ENCODE results near the gene HIVEP3. TPM values are rescaled to one million over a fixed set of nuclear protein-coding genes. Genes with fewer than 3 reads are reported as not detected.

HIVEP3 gene
- total RNA-seq, 1 donor from 2014 or later = 0.37 TPM

GRCh38 chr1:41882068-41882477 lies 36.6 kb downstream of the HIVEP3 start:
- Histone ChIP-seq H3K27me3 (no peaks in the 10 kb centered on the region), H3F3A (ENCODE audit: low read depth) (peaks cover 2% of the 10 kb centered on the region), H3K9me3 (ENCODE audit: low read depth) (no peaks in the 10 kb centered on the region), H2AFZ (replicated peaks) (no peak overlapping the region), H3K27ac (no peak overlapping the region), H3K4me1 (peaks cover 8% of the 10 kb centered on the region), H4K20me1 (ENCODE audit: low read depth) (no peaks in the 10 kb centered on the region), H3K4me2 (no peak overlapping the region), H3K9ac (no peak overlapping the region), H3K79me2 (ENCODE audit: low read depth) (no peaks in the 10 kb centered on the region), H3K36me3 (no peaks in the 10 kb centered on the region), H3K4me3 (no peak overlapping the region)
- TF ChIP-seq CTCF (IDR thresholded peaks at IDR 0.05) (no peak), EZH2 (IDR thresholded peaks at IDR 0.05) (no peak), EZH2phosphoT487 (IDR thresholded peaks at IDR 0.05) (no peak)
- H3K27ac Mint-ChIP-seq = no peak overlapping the region
- H3K4me3 Mint-ChIP-seq = no peak overlapping the region
- no peaks in the 10 kb centered on the region for H3K9me3 Mint-ChIP-seq
- peaks cover 5% of the 10 kb centered on the region for H3K27me3 Mint-ChIP-seq (ENCODE audit: insufficient read depth, low read depth)
- H3K4me1 Mint-ChIP-seq = peaks cover 24% of the 10 kb centered on the region
- no peaks in the 10 kb centered on the region for H3K36me3 Mint-ChIP-seq
- DNase-seq (ENCODE audit: low spot score) = no peak

- Mint-ChIP-seq H3K36me3 (no peaks in the 10 kb centered on the region), H3K27me3 (ENCODE audit: insufficient read depth, low read depth) (peaks cover 5% of the 10 kb centered on the region), H3K4me1 (peaks cover 31% of the 10 kb centered on the region), H3K4me3 (no peak overlapping the region), H3K27ac (no peak overlapping the region), H3K9me3 (no peaks in the 10 kb centered on the region)
- no peak overlapping the region for H3K4me2 ChIP-seq
- H3K4me3 ChIP-seq = no peak overlapping the region
- no peaks in the 10 kb centered on the region for H3K9me3 ChIP-seq (ENCODE audit: low read depth)
- H2AFZ ChIP-seq (replicated peaks) = no peak overlapping the region
- peaks cover 13% of the 10 kb centered on the region for H3K4me1 ChIP-seq
- H3F3A ChIP-seq (ENCODE audit: low read depth) = peaks cover 3% of the 10 kb centered on the region
- H4K20me1 ChIP-seq (ENCODE audit: low read depth) = no peaks in the 10 kb centered on the region
- DNase-seq (ENCODE audit: low spot score) = no peak
- TF ChIP-seq EZH2phosphoT487 (IDR thresholded peaks at IDR 0.05) (no peak), EZH2 (IDR thresholded peaks at IDR 0.05) (no peak), CTCF (IDR thresholded peaks at IDR 0.05) (no peak)
- H3K27ac ChIP-seq = no peak overlapping the region
- H3K27me3 ChIP-seq = no peaks in the 10 kb centered on the region
- no peaks in the 10 kb centered on the region for H3K79me2 ChIP-seq (ENCODE audit: low read depth)
- H3K36me3 ChIP-seq = no peaks in the 10 kb centered on the region
- H3K9ac ChIP-seq = no peak overlapping the region
These were observed 37.5 kb downstream of the HIVEP3 start for GRCh38 chr1:41880950-41881885.

- Histone ChIP-seq H3F3A (ENCODE audit: low read depth) (peaks cover 5% of the 10 kb centered on the region), H3K4me2 (no peak overlapping the region), H2AFZ (replicated peaks) (no peak overlapping the region), H3K9ac (no peak overlapping the region), H3K79me2 (ENCODE audit: low read depth) (no peaks in the 10 kb centered on the region), H3K27me3 (no peaks in the 10 kb centered on the region), H3K9me3 (ENCODE audit: low read depth) (no peaks in the 10 kb centered on the region), H4K20me1 (ENCODE audit: low read depth) (no peaks in the 10 kb centered on the region), H3K36me3 (no peaks in the 10 kb centered on the region), H3K27ac (no peak overlapping the region), H3K4me3 (no peak overlapping the region), H3K4me1 (peaks cover 16% of the 10 kb centered on the region)
- Mint-ChIP-seq H3K4me3 (no peak overlapping the region), H3K4me1 (peaks cover 36% of the 10 kb centered on the region), H3K27me3 (ENCODE audit: insufficient read depth, low read depth) (peaks cover 5% of the 10 kb centered on the region), H3K9me3 (no peaks in the 10 kb centered on the region), H3K27ac (no peak overlapping the region), H3K36me3 (no peaks in the 10 kb centered on the region)
- no peak for DNase-seq (ENCODE audit: low spot score)
- no peak for TF ChIP-seq CTCF (IDR thresholded peaks at IDR 0.05)
These were observed 38.5 kb downstream of the HIVEP3 start for GRCh38 chr1:41880261-41880660.
